Endometrial microvascular endothelial cells (primary cell): ENCODE measurements around the gene PTGES2. TPM values are rescaled to one million over a fixed set of nuclear protein-coding genes. Genes with fewer than 3 reads are reported as not detected.

Experiments used
- in situ Hi-C: cut with HindIII; loops from 2 replicates; pipeline ENCODE4 v1.10.0; 2017; ENCODE audit warnings: low sequenced_read_pairs, low pct_unique_long_range_greater_than_20kb; ENCODE audit errors: inconsistent ontology term
- total RNA-seq: library from RNA; depleted of rRNA; stranded (reverse); fragments of >200 nt; gene quantifications from one replicate; pipeline ENCODE4 v1.2.3, GENCODE V29; 2015; ENCODE audit errors: inconsistent ontology term

The PTGES2 gene
- total RNA-seq, 1 donor from 2014 or later = 96.1 TPM

- in situ Hi-C loops = no loop called here
Measured at GRCh38 chr9:128108269-128109049, 19.1 kb downstream of the PTGES2 start.

GRCh38 chr9:128107468-128108268 is 19.9 kb downstream of the PTGES2 start:
- in situ Hi-C loops = no loop called here

GRCh38 chr9:128106940-128107467 is 20.5 kb downstream of the PTGES2 start:
- in situ Hi-C loops = no loop called here

DNA sequence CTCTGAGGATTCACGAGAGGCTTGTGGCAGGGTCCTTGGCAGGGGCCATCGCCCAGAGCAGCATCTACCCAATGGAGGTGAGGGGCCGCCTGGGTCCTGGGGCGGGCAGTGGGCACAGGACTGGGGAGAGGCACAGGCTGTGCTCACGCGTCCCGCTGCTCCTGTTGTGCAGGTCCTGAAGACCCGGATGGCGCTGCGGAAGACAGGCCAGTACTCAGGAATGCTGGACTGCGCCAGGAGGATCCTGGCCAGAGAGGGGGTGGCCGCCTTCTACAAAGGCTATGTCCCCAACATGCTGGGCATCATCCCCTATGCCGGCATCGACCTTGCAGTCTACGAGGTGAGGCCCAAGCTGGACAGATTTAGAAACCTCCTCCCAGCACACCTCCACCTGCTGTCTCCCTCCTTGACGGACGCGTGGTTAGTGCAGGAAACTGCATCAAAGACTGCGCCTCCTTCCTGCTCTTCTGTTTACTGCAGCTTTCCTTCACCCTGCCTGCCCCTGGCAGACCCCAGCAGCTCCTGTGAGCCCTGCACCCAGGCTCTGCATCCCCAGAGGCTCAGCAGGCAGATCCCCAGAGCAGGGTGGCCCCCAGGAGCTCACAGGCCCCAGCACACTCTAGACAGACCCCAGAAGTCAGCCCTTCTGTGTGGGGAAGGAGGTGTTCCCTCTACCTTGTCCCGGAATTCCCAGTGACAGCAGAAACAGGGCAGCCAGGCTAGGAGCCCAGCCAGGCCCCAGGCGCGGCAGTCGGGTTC is 21.2 kb downstream of the PTGES2 start:
- in situ Hi-C loops = no loop called here

GRCh38 chr9:128105538-128106175 is 21.9 kb downstream of the PTGES2 start:
- in situ Hi-C loops = no loop called here

GRCh38 chr9:128104171-128104618 is 23.3 kb downstream of the PTGES2 start:
- in situ Hi-C loops = no loop called here

DNA sequence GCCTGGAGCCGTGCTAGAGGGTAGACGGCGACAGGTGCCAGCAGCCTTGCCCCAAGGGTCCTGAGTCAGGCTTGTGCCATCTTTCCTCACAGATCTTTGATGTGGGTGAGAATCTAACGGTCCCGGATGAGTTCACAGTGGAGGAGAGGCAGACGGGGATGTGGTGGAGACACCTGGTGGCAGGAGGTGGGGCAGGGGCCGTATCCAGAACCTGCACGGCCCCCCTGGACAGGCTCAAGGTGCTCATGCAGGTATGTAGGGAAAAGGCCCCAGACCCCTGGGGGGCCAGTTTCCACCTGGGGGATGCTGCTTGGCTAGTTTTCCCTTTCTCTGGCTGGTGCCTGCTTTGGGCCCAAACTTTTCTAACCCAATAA is 24.0 kb downstream of the PTGES2 start:
- in situ Hi-C loops = no loop called here

DNA sequence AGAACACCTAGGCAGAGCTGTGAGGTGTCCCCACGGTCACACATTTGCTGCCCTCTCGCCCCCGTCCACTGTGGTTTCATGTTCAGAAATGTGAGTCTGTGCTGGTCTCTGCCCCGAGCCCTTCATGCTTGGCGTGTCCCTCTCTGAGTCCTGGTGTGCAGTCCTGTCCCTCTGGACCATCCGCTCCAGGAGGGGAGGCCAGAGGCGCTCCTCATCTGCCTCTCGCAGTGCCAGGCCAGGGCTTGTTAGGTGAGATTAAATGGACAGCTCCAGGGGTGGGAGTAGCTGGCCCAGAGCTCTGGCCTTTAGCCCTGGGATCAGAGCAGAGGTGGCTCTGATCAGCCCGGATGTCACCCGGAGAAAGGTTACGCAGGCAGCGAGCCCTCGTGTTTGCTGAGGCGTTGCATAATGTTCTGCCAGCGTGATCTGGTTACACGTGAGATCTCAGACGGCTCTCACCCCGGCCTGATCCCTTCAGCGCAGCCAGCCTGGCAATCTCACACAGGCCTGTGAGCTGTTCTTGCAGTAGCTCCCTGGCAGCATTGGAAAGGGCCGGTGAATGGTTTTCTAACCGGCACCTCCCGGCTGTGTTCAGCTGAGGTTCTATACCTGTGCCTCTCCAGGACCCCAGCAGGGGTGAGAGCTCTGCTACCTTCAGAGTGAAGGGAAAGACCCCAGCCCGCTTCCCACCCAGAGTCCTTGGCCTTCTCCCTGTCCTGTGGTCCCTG is 24.5 kb downstream of the PTGES2 start:
- in situ Hi-C loops = no loop called here

GRCh38 chr9:128102196-128102595 is 25.3 kb downstream of the PTGES2 start:
- in situ Hi-C loops = no loop called here

DNA sequence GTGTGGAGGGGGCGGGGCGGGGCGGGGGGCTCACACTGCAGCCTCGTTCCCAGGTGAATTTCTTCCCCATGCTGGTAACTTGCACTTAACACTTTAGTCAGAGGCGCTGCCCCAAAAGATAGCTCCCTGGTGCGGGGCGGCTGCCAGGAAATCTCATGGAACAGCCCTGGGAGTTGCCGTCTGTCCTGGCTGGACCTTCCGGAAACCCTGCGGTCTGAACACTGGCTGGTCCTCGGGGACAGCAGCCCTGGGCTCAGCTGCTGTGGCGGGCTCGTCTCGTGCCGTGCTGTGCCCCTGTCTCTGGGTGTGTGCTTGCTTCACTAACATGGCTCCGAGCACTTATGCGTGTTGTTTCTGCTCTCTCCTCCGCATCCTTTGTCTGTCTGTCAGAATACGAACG is 25.8 kb downstream of the PTGES2 start:
- in situ Hi-C loops = no loop called here

- in situ Hi-C loops = no loop called here
Measured at GRCh38 chr9:128101231-128101661, 26.3 kb downstream of the PTGES2 start.

- in situ Hi-C loops = no loop called here
Measured at GRCh38 chr9:128100581-128100980, 26.9 kb downstream of the PTGES2 start.

DNA sequence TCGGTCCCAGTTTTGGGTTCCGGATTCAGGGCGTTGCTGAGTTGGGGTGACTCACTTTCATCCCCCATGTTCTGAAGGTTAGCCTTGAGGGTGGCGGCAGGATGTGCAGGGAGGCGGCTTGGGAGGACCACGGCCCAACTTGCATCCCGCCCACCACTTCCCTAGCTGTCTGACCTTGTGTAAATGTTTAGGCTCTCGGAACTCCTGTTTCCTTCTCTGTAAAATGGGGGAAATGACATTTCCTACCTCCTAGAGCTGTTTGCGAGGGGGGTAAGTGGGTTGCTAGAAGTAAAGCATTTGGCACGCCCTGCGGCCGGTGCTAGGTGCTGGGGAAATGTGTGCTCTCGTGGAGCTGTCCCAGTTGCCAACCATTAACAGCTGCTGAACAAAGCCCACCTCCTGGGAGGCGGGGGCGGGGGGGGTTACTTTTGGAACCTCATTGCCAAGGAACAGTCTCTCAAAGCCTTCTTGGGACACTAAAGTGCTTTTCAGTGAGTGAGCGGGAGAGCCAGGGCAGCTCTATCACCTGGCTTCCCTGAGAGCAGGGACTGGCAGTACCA is 27.5 kb downstream of the PTGES2 start:
- in situ Hi-C loops = no loop called here

DNA sequence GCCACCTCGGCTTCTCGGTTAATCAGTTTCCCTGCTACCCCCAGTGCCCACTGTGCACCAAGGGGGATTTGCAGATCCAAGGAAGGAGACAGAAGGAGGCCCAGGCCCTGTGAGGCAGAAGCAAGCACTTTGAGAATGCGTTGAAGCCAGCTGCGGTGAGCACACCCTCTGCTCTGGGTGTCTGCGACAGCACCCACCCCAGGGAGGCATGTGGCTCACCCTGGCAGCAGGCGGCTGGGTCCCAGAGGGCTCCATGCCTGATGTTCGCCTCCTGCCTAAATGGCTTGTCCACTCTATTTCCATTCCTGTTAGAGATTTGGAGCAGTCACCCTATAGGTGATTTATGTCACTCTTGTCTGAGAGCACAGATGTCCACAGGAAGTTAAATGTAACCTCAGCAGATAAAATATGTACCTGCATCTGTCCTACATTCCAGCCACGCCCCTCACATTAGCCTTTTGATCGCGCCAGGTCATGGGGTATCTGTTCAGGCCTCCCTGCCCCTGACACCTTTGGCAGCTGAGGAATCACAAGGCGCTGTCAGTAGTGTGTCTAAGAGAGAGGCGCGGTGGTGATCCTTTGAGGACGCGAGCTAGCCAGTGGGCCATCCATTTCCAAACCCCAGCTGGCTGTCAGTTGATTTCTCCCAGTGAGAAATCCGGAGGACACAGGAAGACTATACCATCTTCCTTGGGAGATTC is 28.1 kb downstream of the PTGES2 start:
- in situ Hi-C loops = no loop called here

GRCh38 chr9:128098297-128099230 is 29.0 kb downstream of the PTGES2 start:
- in situ Hi-C loops = no loop called here

GRCh38 chr9:128097543-128098296 is 29.8 kb downstream of the PTGES2 start:
- in situ Hi-C loops = no loop called here
